PC-9 (cell line): ENCODE results near the gene GOLGA3. TPM values are rescaled to one million over a fixed set of nuclear protein-coding genes. Genes with fewer than 3 reads are reported as not detected.

Experiments
- BruUV-seq: library from RNA; stranded (reverse); fragments of 400-500 nt; replicated peaks from 2 replicates; lab custom pipeline; 2021; lab: Mats Ljungman, UMichigan
- CTCF ChIA-PET: fragments of 300-600 bp; sonication (Branson Sonifier 250); formaldehyde crosslinking; loops from one replicate; lab custom pipeline; 2022; ENCODE audit warnings: antibody characterized with exemption; lab: Charles Lee
- POLR2A ChIA-PET: fragments of 300-600 bp; sonication (Branson Sonifier 250); formaldehyde crosslinking; loops from one replicate; lab custom pipeline; 2022; ENCODE audit warnings: antibody characterized with exemption; ENCODE audit not compliant: unreplicated experiment; lab: Charles Lee
- DNase-seq, 2 experiments: peaks; one replicate each; pipeline versions ENCODE4 v3.0.0 to v3.0.0-alpha.2; 2015 to 2022; ENCODE audit warnings: mixed read lengths in 1 of 2
- H2AFZ ChIP-seq: fragments of 200-600 bp; sonication (generic); 2 replicates; pipeline ENCODE4 v1.8.1; 2017; ENCODE audit warnings: antibody characterized with exemption
- H3F3A ChIP-seq: fragments of 200-600 bp; sonication (generic); 2 replicates; pipeline ENCODE4 v1.8.1; 2017; ENCODE audit warnings: antibody characterized with exemption, mild to moderate bottlenecking, low read depth; ENCODE audit not compliant: insufficient read depth
- H3K27ac ChIP-seq: fragments of 200-600 bp; sonication (generic); 2 replicates; pipeline ENCODE4 v1.6.1; 2016; ENCODE audit warnings: mixed run types
- H3K27me3 ChIP-seq: fragments of 200-600 bp; sonication (generic); 2 replicates; pipeline ENCODE4 v1.6.1; 2016; ENCODE audit warnings: low read depth, mixed run types; ENCODE audit not compliant: insufficient read depth
- H3K36me3 ChIP-seq: fragments of 200-600 bp; sonication (generic); 2 replicates; pipeline ENCODE4 v1.6.1; 2016; ENCODE audit warnings: low read depth, mixed run types
- H3K4me1 ChIP-seq: fragments of 200-600 bp; sonication (generic); replicated peaks from 2 replicates; pipeline ENCODE4 v1.6.1; 2016; ENCODE audit warnings: mixed run types; ENCODE audit not compliant: insufficient read depth
- H3K4me2 ChIP-seq: fragments of 200-600 bp; sonication (generic); 2 replicates; pipeline ENCODE4 v1.6.1; 2017; ENCODE audit warnings: mixed run types
- H3K4me3 ChIP-seq: fragments of 200-600 bp; sonication (generic); 2 replicates; pipeline ENCODE4 v1.6.1; 2016; ENCODE audit warnings: mixed run types
- H3K79me2 ChIP-seq: fragments of 200-600 bp; sonication (generic); 2 replicates; pipeline ENCODE4 v1.6.1; 2017; ENCODE audit warnings: low read depth, mixed run types
- H3K9me2 ChIP-seq: fragments of 200-600 bp; sonication (generic); 2 replicates; pipeline ENCODE4 v1.8.1; 2017; ENCODE audit warnings: mild to moderate bottlenecking; ENCODE audit not compliant: insufficient read depth
- H3K9me3 ChIP-seq: fragments of 200-600 bp; sonication (generic); 2 replicates; pipeline ENCODE4 v1.8.1; 2016; ENCODE audit warnings: low read depth; ENCODE audit not compliant: insufficient read depth
- H4K20me1 ChIP-seq: fragments of 200-600 bp; sonication (generic); 2 replicates; pipeline ENCODE4 v1.8.1; 2017; ENCODE audit not compliant: insufficient read depth
- EZH2 ChIP-seq: fragments of 200-600 bp; sonication (generic); IDR thresholded peaks from 2 replicates; pipeline ENCODE4 v1.8.0; 2017; ENCODE audit warnings: antibody characterized with exemption, low read depth
- intact Hi-C: fragments of 100-400 bp; cut with micrococcal nuclease; formaldehyde crosslinking; loops from one replicate; pipeline ENCODE4 v1.10.0; 2022; ENCODE audit not compliant: unreplicated experiment
- total RNA-seq: library from RNA; stranded (reverse); gene quantifications from 2 replicates; pipeline ENCODE4 v1.2.3, GENCODE V29; 2021
- TF ChIP-seq, protein P1 (sequence below): fragments of 200-600 bp; sonication (generic); conservative IDR thresholded peaks from 2 replicates; pipeline ENCODE4 v1.6.1; 2017; ENCODE audit warnings: mixed run types, antibody characterized with exemption, mild to moderate bottlenecking, moderate library complexity

GOLGA3 gene
- total RNA-seq, 1 experiment from 2014 or later = 69.3 TPM

DNA sequence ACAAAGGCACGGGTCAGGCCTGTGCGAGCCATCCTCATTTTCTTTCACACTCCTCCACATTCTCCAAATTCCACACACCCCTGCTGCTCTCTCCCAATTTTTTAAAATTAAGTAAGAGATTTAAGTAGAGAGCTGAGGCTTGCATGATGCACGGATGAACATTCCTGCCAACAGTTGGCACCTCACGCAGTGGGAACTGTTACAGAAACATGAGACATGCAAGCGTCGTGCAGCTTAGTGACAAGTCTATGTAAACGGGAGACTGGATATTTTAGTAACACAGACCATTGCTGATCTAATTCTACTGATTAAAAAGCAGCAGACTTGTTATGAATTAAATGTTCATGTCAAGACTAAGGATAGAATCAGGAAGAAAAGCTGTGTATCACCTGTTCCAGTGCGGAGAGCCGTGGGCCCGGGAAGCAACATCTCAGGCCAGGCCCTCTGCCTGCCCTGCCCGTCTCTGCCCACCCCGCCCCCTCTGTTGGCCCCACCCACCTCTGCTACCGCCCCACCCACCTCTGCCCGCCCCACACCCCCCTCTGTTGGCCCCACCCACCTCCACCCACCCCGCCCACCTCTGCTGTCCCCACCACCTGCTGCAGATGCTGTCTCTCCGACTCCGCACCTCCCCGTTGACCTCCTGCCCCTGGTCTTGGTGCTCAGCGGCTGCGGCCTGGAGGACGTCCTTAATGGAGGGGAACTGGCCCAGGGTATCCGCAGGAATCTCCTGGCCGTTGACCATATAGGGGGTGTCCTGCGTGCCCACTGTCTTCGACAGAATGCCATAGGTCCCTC lies 21.2 kb downstream of the GOLGA3 start:
- no peaks in the 10 kb centered on the region for H3K27me3 ChIP-seq
- H3K79me2 ChIP-seq = 0 out of 2 replicates have a peak, but pooled peaks cover 3% of the 10 kb centered on the region
- H3K9me2 ChIP-seq = no peaks in the 10 kb centered on the region
- no peak for DNase-seq
- peaks cover 10% of the 10 kb centered on the region; the same call in 1 of the 2 replicates for H3K36me3 ChIP-seq
- no peak overlapping the region for H3K4me3 ChIP-seq
- no TSS peak for BruUV-seq
- ChIA-PET POLR2A (no interaction called here), CTCF (no interaction called here)
- H4K20me1 ChIP-seq = peaks cover 19% of the 10 kb centered on the region
- H3K9me3 ChIP-seq = no peaks in the 10 kb centered on the region
- H2AFZ ChIP-seq = no peak overlapping the region
- 0 out of 2 replicates have a peak, but pooled peaks cover 3% of the 10 kb centered on the region for H3F3A ChIP-seq
- intact Hi-C loops = no loop called here
- TF ChIP-seq EZH2 = no peak
- TF ChIP-seq, protein P1, sequence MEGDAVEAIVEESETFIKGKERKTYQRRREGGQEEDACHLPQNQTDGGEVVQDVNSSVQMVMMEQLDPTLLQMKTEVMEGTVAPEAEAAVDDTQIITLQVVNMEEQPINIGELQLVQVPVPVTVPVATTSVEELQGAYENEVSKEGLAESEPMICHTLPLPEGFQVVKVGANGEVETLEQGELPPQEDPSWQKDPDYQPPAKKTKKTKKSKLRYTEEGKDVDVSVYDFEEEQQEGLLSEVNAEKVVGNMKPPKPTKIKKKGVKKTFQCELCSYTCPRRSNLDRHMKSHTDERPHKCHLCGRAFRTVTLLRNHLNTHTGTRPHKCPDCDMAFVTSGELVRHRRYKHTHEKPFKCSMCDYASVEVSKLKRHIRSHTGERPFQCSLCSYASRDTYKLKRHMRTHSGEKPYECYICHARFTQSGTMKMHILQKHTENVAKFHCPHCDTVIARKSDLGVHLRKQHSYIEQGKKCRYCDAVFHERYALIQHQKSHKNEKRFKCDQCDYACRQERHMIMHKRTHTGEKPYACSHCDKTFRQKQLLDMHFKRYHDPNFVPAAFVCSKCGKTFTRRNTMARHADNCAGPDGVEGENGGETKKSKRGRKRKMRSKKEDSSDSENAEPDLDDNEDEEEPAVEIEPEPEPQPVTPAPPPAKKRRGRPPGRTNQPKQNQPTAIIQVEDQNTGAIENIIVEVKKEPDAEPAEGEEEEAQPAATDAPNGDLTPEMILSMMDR = no peak
- H3K4me1 ChIP-seq = no peaks in the 10 kb centered on the region
- no peak overlapping the region for H3K27ac ChIP-seq
- no peak overlapping the region for H3K4me2 ChIP-seq

DNA sequence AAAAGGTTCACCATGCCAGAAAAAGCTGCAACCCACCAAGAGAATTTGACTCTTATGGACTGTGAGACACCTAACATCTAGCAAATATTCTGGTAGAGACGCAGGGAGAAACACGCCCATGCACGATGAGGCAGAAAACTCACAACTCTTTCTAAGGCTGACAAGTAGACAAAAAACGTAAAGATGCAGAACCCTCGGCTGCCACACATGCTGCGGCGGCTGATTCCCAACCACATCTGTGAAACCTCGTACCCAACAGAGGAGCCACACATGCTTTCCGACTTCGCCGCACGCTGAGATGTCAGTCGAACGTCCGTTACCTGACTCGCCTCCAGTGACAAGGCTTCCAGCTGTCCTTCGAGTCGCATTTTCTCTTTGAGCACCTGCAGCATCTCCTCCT lies 21.8 kb downstream of the GOLGA3 start:
- Histone ChIP-seq H3K4me1 (no peaks in the 10 kb centered on the region), H3K27me3 (no peaks in the 10 kb centered on the region), H3F3A (0 out of 2 replicates have a peak, but pooled peaks cover 3% of the 10 kb centered on the region), H3K9me2 (no peaks in the 10 kb centered on the region), H3K9me3 (no peaks in the 10 kb centered on the region), H3K4me3 (no peak overlapping the region), H3K27ac (no peak overlapping the region), H3K36me3 (peaks cover 10% of the 10 kb centered on the region; the same call in 1 of the 2 replicates), H3K79me2 (0 out of 2 replicates have a peak, but pooled peaks cover 3% of the 10 kb centered on the region), H4K20me1 (peaks cover 19% of the 10 kb centered on the region), H3K4me2 (no peak overlapping the region), H2AFZ (no peak overlapping the region)
- no peak for DNase-seq
- POLR2A ChIA-PET = no interaction called here
- intact Hi-C loops = no loop called here
- CTCF ChIA-PET = no interaction called here
- TF ChIP-seq, protein P1 = no peak
- no peak for TF ChIP-seq EZH2
- no TSS peak for BruUV-seq

DNA sequence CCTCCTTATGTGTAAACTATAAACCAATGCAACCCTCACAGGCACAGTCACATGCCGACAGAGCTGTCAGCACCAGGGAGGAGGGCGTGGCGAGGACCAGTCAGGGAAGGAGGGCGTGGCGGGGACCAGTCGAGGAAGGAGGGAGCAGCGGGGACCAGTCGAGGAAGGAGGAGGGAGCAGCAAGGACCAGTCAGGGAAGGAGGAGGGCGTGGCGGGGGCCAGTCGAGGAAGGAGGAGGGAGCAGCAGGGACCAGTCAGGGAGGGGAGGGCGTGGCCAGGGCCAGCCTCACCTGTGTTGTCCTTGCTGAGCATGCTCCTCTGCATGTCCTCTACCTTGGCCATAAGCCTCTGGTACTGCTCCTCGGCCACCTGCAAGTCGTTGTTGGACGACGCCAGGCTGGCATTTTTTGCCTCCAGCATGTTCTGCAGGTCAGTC lies 24.2 kb downstream of the GOLGA3 start:
- H3K4me1 ChIP-seq = no peaks in the 10 kb centered on the region
- intact Hi-C loops = no loop called here
- H3K27me3 ChIP-seq = no peaks in the 10 kb centered on the region
- no peak overlapping the region for H3K4me3 ChIP-seq
- BruUV-seq = no TSS peak
- ChIA-PET POLR2A (no interaction called here), CTCF (no interaction called here)
- peaks cover 19% of the 10 kb centered on the region for H4K20me1 ChIP-seq
- no peak overlapping the region for H3K4me2 ChIP-seq
- peak in 1 of 2 experiments; percentile 42 for DNase-seq
- no peak for TF ChIP-seq EZH2
- TF ChIP-seq, protein P1 = no peak
- no peaks in the 10 kb centered on the region for H3K9me3 ChIP-seq
- no peak overlapping the region for H3K27ac ChIP-seq
- H3K36me3 ChIP-seq = peaks cover 10% of the 10 kb centered on the region; the same call in 1 of the 2 replicates
- H3F3A ChIP-seq = no peaks in the 10 kb centered on the region
- H2AFZ ChIP-seq = no peak overlapping the region
- H3K79me2 ChIP-seq = 0 out of 2 replicates have a peak, but pooled peaks cover 3% of the 10 kb centered on the region
- no peaks in the 10 kb centered on the region for H3K9me2 ChIP-seq
